Cardiac fibroblast (primary cell): ENCODE results near the gene TENM4.

ENCODE experiments used
- DNase-seq, 2 donors: peaks; one replicate each; pipeline versions ENCODE4 v3.0.0 to v3.0.0-alpha.2; 2010; ENCODE audit warnings: low read depth in 2 of 2
- H3K4me3 ChIP-seq, 2 donors: replicated peaks in 1 of 2; 1 replicate in 1 of 2; 2 replicates in 1 of 2; pipeline ENCODE4 v1.5.1; 2011; ENCODE audit warnings: low read depth in 2 of 2, low read length in 2 of 2, mild to moderate bottlenecking in 2 of 2, moderate library complexity in 1 of 2
- TF ChIP-seq, protein P1 (sequence below): IDR thresholded peaks from one replicate; pipeline ENCODE4 v1.5.1; 2011; ENCODE audit warnings: low read depth, mild to moderate bottlenecking, low read length, inconsistent platforms

Gene TENM4

DNA sequence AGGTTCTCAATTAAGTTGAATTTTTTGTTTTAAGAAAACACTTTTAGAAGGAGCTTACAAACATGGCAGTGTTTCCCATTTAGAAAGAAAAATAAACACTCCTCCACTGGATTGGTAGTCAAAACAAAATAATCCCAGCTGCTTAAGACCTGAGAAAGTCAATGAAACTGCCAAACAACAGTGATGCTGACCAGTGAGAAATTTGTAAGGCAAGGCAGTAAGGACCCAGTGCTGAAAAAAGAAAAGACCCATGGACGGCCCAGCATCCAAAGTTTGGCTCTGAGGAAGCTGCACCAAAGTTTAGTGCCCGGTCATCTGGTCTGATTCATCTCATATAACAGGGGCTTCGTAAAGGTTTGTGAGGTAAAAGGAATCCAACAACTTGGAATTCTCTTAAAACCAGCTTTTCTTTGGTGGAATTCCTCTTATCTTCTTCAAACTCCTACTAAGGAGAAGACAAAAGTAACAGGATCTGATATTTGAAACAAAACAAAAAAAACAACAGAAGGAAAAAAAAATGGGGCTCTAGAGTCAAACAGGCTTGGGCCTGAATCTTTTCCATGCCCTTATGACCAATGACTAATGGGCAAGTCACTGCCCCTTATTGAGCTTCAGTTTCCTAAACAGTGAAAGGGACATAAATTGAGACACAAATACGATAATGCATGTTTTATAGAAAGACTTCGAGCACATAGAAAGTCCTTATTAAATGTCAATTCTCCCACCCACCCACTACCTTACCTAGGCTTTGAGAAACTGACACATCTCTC is 483.2 kb downstream of the TENM4 start:
- H3K4me3 ChIP-seq: no peak overlapping the region
- peak in 1 of 2 donors; percentile 59 for DNase-seq
- TF ChIP-seq, protein P1, sequence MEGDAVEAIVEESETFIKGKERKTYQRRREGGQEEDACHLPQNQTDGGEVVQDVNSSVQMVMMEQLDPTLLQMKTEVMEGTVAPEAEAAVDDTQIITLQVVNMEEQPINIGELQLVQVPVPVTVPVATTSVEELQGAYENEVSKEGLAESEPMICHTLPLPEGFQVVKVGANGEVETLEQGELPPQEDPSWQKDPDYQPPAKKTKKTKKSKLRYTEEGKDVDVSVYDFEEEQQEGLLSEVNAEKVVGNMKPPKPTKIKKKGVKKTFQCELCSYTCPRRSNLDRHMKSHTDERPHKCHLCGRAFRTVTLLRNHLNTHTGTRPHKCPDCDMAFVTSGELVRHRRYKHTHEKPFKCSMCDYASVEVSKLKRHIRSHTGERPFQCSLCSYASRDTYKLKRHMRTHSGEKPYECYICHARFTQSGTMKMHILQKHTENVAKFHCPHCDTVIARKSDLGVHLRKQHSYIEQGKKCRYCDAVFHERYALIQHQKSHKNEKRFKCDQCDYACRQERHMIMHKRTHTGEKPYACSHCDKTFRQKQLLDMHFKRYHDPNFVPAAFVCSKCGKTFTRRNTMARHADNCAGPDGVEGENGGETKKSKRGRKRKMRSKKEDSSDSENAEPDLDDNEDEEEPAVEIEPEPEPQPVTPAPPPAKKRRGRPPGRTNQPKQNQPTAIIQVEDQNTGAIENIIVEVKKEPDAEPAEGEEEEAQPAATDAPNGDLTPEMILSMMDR: no peak

DNA sequence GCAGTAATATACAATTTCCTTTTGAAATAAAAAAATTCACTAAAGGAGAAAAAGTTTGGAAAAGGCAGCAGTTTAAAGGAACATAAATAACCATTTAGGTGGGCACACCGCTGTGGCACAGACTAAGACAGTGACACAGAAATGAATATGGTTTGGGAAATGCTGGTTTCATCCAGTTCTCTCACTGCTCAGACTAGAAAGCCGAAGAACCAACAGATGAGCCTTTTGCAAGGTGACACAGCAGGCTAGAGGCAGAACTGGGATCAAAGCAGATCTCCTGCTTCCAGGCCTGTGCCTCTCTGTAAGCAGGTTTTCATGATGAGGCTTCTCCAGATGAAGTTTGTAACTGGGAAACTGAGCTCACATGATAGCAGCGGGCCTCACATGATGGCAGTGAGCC is 486.1 kb downstream of the TENM4 start:
- TF ChIP-seq, protein P1: no peak
- DNase-seq: no peak
- no peak overlapping the region for H3K4me3 ChIP-seq

- TF ChIP-seq, protein P1: no peak
- DNase-seq: no peak
- no peak overlapping the region for H3K4me3 ChIP-seq
Observed at GRCh38 chr11:78954261-78954660, 486.6 kb downstream of the TENM4 start.

GRCh38 chr11:78952890-78953289 is 487.9 kb downstream of the TENM4 start:
- TF ChIP-seq, protein P1: no peak

GRCh38 chr11:78952175-78952574 is 488.7 kb downstream of the TENM4 start:
- TF ChIP-seq, protein P1: no peak
- DNase-seq: no peak

More at GRCh38 chr11:78952890-78953289, 487.9 kb downstream of the TENM4 start:
- no peak overlapping the region for H3K4me3 ChIP-seq
- no peak for DNase-seq

GRCh38 chr11:78949976-78950690 is 490.7 kb downstream of the TENM4 start:
- no peak for DNase-seq
- TF ChIP-seq, protein P1: no peak
- no peak overlapping the region for H3K4me3 ChIP-seq

More at GRCh38 chr11:78952175-78952574, 488.7 kb downstream of the TENM4 start:
- no peak overlapping the region for H3K4me3 ChIP-seq
